WTC11 (cell line): ENCODE results near the gene TTC39A. TPM values are rescaled to one million over a fixed set of nuclear protein-coding genes. Genes with fewer than 3 reads are reported as not detected.
A peak's percentile ranks its signal among the peaks of the same experiment; 100 is the strongest.

ENCODE experiments used
- ATAC-seq: fragments of 200-7000 bp; cut with Tn5 transposase; 2 replicates; pipeline ENCODE4 v1.10.0; 2021; ENCODE audit warnings: mild to moderate bottlenecking, moderate library complexity
- CTCF ChIA-PET: fragments of 300-600 bp; sonication (Branson Sonifier 250); formaldehyde crosslinking; loops from one replicate; lab custom pipeline; 2021; ENCODE audit warnings: antibody characterized with exemption; lab: Charles Lee
- POLR2A ChIA-PET: fragments of 350-600 bp; sonication (Branson Sonifier 250); formaldehyde crosslinking; loops from one replicate; lab custom pipeline; 2021; ENCODE audit warnings: antibody characterized with exemption; lab: Charles Lee
- DNase-seq: peaks from one replicate; pipeline ENCODE4 v3.0.0; 2021; ENCODE audit warnings: low spot score
- H3K27ac Mint-ChIP-seq: 2 replicates; pipeline ENCODE4 v1.8.0; 2021; ENCODE audit warnings: mixed read lengths
- H3K27me3 Mint-ChIP-seq: 2 replicates; pipeline ENCODE4 v1.8.0; 2021; ENCODE audit warnings: low read depth, mild to moderate bottlenecking, moderate library complexity, mixed read lengths
- H3K36me3 Mint-ChIP-seq: 2 replicates; pipeline ENCODE4 v1.8.0; 2021; ENCODE audit warnings: mixed read lengths
- H3K4me1 Mint-ChIP-seq: 2 replicates; pipeline ENCODE4 v1.8.0; 2022; ENCODE audit warnings: mixed read lengths
- H3K4me3 Mint-ChIP-seq: 2 replicates; pipeline ENCODE4 v1.8.0; 2021; ENCODE audit warnings: mild to moderate bottlenecking, moderate library complexity, mixed read lengths
- H3K9me3 Mint-ChIP-seq: 2 replicates; pipeline ENCODE4 v1.8.0; 2021; ENCODE audit warnings: mixed read lengths
- ATF2 ChIP-seq: sonication (generic); formaldehyde crosslinking; IDR thresholded peaks from 2 replicates; pipeline ENCODE4 v1.8.1; 2022; ENCODE audit warnings: low read depth, missing genetic modification reagents, borderline replicate concordance
- ATF3 ChIP-seq: sonication (generic); formaldehyde crosslinking; conservative IDR thresholded peaks from 2 replicates; pipeline ENCODE4 v1.8.1; 2022; ENCODE audit warnings: mild to moderate bottlenecking, missing genetic modification reagents
- ATF6 ChIP-seq: sonication (generic); formaldehyde crosslinking; IDR thresholded peaks from 2 replicates; pipeline ENCODE4 v1.8.1; 2023; ENCODE audit warnings: mild to moderate bottlenecking, missing genetic modification reagents
- CBFB ChIP-seq: sonication (generic); formaldehyde crosslinking; IDR thresholded peaks from 2 replicates; pipeline ENCODE4 v1.8.1; 2022; ENCODE audit warnings: mild to moderate bottlenecking, low read depth, missing genetic modification reagents
- CREM ChIP-seq: sonication (generic); formaldehyde crosslinking; IDR thresholded peaks from 2 replicates; pipeline ENCODE4 v1.8.1; 2022; ENCODE audit warnings: mild to moderate bottlenecking, missing genetic modification reagents, moderate library complexity
- E2F1 ChIP-seq: sonication (generic); formaldehyde crosslinking; IDR thresholded peaks from 2 replicates; pipeline ENCODE4 v1.8.0; 2022; ENCODE audit warnings: mild to moderate bottlenecking, missing genetic modification reagents
- E2F4 ChIP-seq: sonication (generic); formaldehyde crosslinking; IDR thresholded peaks from 2 replicates; pipeline ENCODE4 v1.8.1; 2022; ENCODE audit warnings: low read depth, mild to moderate bottlenecking, moderate library complexity, missing genetic modification reagents, borderline replicate concordance
- E2F5 ChIP-seq: sonication (generic); formaldehyde crosslinking; IDR thresholded peaks from 2 replicates; pipeline ENCODE4 v1.8.1; 2022; ENCODE audit warnings: mild to moderate bottlenecking, moderate library complexity, missing genetic modification reagents
- ETV6 ChIP-seq: sonication (generic); formaldehyde crosslinking; IDR thresholded peaks from 2 replicates; pipeline ENCODE4 v1.8.1; 2022; ENCODE audit warnings: mild to moderate bottlenecking, missing genetic modification reagents
- FOXJ3 ChIP-seq: sonication (generic); formaldehyde crosslinking; IDR thresholded peaks from 2 replicates; pipeline ENCODE4 v1.9.0; 2021; ENCODE audit warnings: missing genetic modification reagents, mild to moderate bottlenecking, borderline replicate concordance
- FOXK1 ChIP-seq: sonication (generic); formaldehyde crosslinking; IDR thresholded peaks from 2 replicates; pipeline ENCODE4 v1.8.0; 2022; ENCODE audit warnings: mild to moderate bottlenecking, moderate library complexity, missing genetic modification reagents
- FOXP1 ChIP-seq: sonication (generic); formaldehyde crosslinking; IDR thresholded peaks from 2 replicates; pipeline ENCODE4 v1.8.0; 2022; ENCODE audit warnings: missing genetic modification reagents, mild to moderate bottlenecking, moderate library complexity, borderline replicate concordance
- FOXP4 ChIP-seq: sonication (generic); formaldehyde crosslinking; IDR thresholded peaks from 2 replicates; pipeline ENCODE4 v1.8.0; 2022; ENCODE audit warnings: mild to moderate bottlenecking, missing genetic modification reagents
- KAT7 ChIP-seq: sonication (generic); formaldehyde crosslinking; IDR thresholded peaks from 2 replicates; pipeline ENCODE4 v1.8.1; 2023; ENCODE audit warnings: missing genetic modification reagents, mild to moderate bottlenecking, borderline replicate concordance
- MXD4 ChIP-seq: fragments of 250-450 bp; sonication (Bioruptor Pico); IDR thresholded peaks from 2 replicates; pipeline ENCODE4 v1.8.0; 2021; ENCODE audit warnings: mild to moderate bottlenecking, moderate library complexity, borderline replicate concordance
- NFE2L1 ChIP-seq: sonication (generic); formaldehyde crosslinking; IDR thresholded peaks from 2 replicates; pipeline ENCODE4 v1.8.1; 2023; ENCODE audit warnings: missing genetic modification reagents
- NFYB ChIP-seq: sonication (generic); formaldehyde crosslinking; conservative IDR thresholded peaks from 2 replicates; pipeline ENCODE4 v1.8.0; 2022; ENCODE audit warnings: low read depth, missing genetic modification reagents
- NR1H2 ChIP-seq: sonication (generic); formaldehyde crosslinking; IDR thresholded peaks from 2 replicates; pipeline ENCODE4 v1.9.0; 2021; ENCODE audit warnings: mild to moderate bottlenecking, moderate library complexity, missing genetic modification reagents
- NR2C2 ChIP-seq: sonication (generic); formaldehyde crosslinking; IDR thresholded peaks from 2 replicates; pipeline ENCODE4 v1.8.0; 2022; ENCODE audit warnings: mild to moderate bottlenecking, missing genetic modification reagents
- NR3C1 ChIP-seq: sonication (generic); formaldehyde crosslinking; conservative IDR thresholded peaks from 2 replicates; pipeline ENCODE4 v1.8.1; 2023; ENCODE audit warnings: low read depth, mild to moderate bottlenecking, missing genetic modification reagents
- RELA ChIP-seq: sonication (generic); formaldehyde crosslinking; IDR thresholded peaks from 2 replicates; pipeline ENCODE4 v1.8.1; 2022; ENCODE audit warnings: missing genetic modification reagents, mild to moderate bottlenecking, borderline replicate concordance
- SMAD3 ChIP-seq: sonication (generic); formaldehyde crosslinking; IDR thresholded peaks from 2 replicates; pipeline ENCODE4 v1.8.0; 2022; ENCODE audit warnings: missing genetic modification reagents, mild to moderate bottlenecking, borderline replicate concordance
- TEAD1 ChIP-seq: sonication (generic); formaldehyde crosslinking; IDR thresholded peaks from 2 replicates; pipeline ENCODE4 v1.8.0; 2022; ENCODE audit warnings: mild to moderate bottlenecking, missing genetic modification reagents
- ZNF121 ChIP-seq: sonication (generic); formaldehyde crosslinking; IDR thresholded peaks from 2 replicates; pipeline ENCODE4 v1.8.0; 2023; ENCODE audit warnings: missing genetic modification reagents
- ZNF138 ChIP-seq: sonication (generic); formaldehyde crosslinking; conservative IDR thresholded peaks from 2 replicates; pipeline ENCODE4 v1.8.1; 2022; ENCODE audit warnings: mild to moderate bottlenecking, moderate library complexity, missing genetic modification reagents
- ZNF416 ChIP-seq: fragments of 250-450 bp; sonication (Bioruptor Pico); IDR thresholded peaks from 2 replicates; pipeline ENCODE4 v1.9.0; 2021; ENCODE audit warnings: mild to moderate bottlenecking, inconsistent platforms
- total RNA-seq: library from RNA; stranded (reverse); gene quantifications from 3 replicates; pipeline ENCODE4 v1.2.3, GENCODE V29; 2021

Gene TTC39A
- total RNA-seq, 1 experiment from 2014 or later: 3.4 TPM

GRCh38 chr1:51265618-51266017 is 64.7 kb downstream of the TTC39A start:
- no peak for DNase-seq
- CTCF ChIA-PET: no interaction called here
- TF ChIP-seq ATF3 (CRISPR knock-in tag) (no peak), RELA (CRISPR knock-in tag) (no peak), ATF2 (no peak), TEAD1 (CRISPR knock-in tag) (no peak), FOXK1 (CRISPR knock-in tag) (no peak), CREM (CRISPR knock-in tag) (no peak), KAT7 (no peak), SMAD3 (no peak), NR3C1 (CRISPR knock-in tag) (no peak), ATF6 (CRISPR knock-in tag) (no peak), NFYB (CRISPR knock-in tag) (no peak), E2F1 (CRISPR knock-in tag) (no peak), ZNF138 (CRISPR knock-in tag) (no peak), FOXP4 (no peak), E2F4 (no peak), CBFB (CRISPR knock-in tag) (no peak)
- Mint-ChIP-seq H3K9me3 (no peaks in the 10 kb centered on the region), H3K27ac (no peak overlapping the region), H3K36me3 (peaks cover 6% of the 10 kb centered on the region), H3K4me3 (no peak overlapping the region), H3K4me1 (peaks cover 22% of the 10 kb centered on the region), H3K27me3 (no peaks in the 10 kb centered on the region)
- no peak for ATAC-seq
- POLR2A ChIA-PET: no interaction called here

- H3K36me3 Mint-ChIP-seq: no peaks in the 10 kb centered on the region
- H3K4me1 Mint-ChIP-seq: peaks cover 24% of the 10 kb centered on the region
- no peaks in the 10 kb centered on the region for H3K27me3 Mint-ChIP-seq
- DNase-seq (no peak), ATAC-seq (no peak)
- H3K4me3 Mint-ChIP-seq: no peak overlapping the region
- peak overlapping the region; percentile 92 for H3K27ac Mint-ChIP-seq
- POLR2A ChIA-PET: no interaction called here
- CTCF ChIA-PET: interaction anchor here (0.6 kb wide), 1 partner anchor 32 kb away, joined by 3 read pairs; no protein-coding TSS in a partner anchor
- no peaks in the 10 kb centered on the region for H3K9me3 Mint-ChIP-seq
- TF ChIP-seq NR1H2 (CRISPR knock-in tag): no peak
- no peak for TF ChIP-seq E2F1 (CRISPR knock-in tag)
- TF ChIP-seq NFE2L1 (CRISPR knock-in tag): no peak
- no peak for TF ChIP-seq ETV6
- no peak for TF ChIP-seq NR2C2 (CRISPR knock-in tag)
- no peak for TF ChIP-seq MXD4
- no peak for TF ChIP-seq ZNF416 (CRISPR knock-in tag)
- no peak for TF ChIP-seq FOXP1 (CRISPR knock-in tag)
- TF ChIP-seq ZNF121 (CRISPR knock-in tag): no peak
- no peak for TF ChIP-seq ATF2
- no peak for TF ChIP-seq FOXJ3 (CRISPR knock-in tag)
- TF ChIP-seq E2F5 (CRISPR knock-in tag): no peak
Measured at GRCh38 chr1:51264451-51264850, 65.9 kb downstream of the TTC39A start.
